HG02571 (cell line): Measurements from ENCODE around the gene KIZ.

Experiments
- ATAC-seq: cut with Tn5 transposase; IDR thresholded peaks from one replicate; pipeline ENCODE4 v1.9.1; 2021; ENCODE audit warnings: mild to moderate bottlenecking, moderate library complexity; ENCODE audit not compliant: unreplicated experiment

Gene KIZ

DNA sequence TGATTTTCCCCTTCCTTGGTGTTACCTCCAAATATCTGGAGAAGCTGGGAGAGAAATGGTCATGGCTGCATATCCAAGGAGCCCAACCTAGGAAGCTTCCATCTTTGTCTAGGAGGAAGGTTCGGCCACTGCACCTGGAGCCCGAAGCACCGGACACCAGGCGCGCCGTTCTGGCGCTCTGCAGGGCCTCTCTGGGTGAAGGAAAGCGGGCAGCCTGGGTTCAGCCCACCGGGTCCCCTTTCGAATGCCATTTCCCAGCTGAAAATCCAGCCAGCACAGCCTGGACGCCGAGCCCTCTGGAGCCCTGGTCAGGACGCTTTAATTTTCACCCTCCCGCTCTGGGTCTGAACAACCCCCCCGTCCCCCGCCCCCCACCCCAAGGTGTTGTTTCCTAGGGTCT lies 21.0 kb upstream of the KIZ start:
- ATAC-seq = no peak

DNA sequence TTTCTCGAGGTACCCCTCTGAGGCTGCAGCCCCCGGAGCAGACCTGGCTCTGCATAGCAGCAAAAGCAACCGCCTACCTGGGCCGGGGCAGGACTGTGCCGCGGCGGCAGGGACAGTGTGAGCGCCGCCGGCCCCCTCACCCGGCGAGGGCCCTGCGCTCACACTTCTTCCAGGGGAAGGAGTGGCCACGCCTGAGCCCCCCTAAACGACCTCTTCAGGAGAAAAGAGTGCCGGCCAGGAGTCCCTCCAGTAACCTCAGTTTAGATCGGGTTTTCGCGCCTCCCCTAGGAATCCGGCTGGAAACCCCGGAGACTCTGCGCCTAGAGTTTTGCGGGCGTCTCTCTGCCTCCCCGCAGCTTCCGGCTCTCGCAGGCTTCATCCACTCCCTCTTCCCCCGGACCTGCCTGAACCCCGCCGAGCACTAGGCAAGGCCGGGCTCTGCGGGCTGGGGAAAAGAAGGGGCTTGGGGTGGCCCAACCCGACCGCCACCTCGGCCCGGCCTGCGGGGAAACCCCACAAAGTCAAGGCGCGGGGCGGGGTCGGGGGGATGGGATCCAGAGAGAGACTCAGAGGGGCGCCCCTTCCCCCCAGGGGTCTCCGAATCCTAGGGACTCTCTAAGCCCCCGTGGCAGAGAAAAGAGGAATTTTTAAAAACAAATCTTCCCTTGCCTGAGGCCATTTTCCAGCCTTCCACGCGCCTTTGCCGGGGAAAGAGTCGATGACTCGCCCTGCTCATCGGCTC lies 20.3 kb upstream of the KIZ start:
- no peak for ATAC-seq

DNA sequence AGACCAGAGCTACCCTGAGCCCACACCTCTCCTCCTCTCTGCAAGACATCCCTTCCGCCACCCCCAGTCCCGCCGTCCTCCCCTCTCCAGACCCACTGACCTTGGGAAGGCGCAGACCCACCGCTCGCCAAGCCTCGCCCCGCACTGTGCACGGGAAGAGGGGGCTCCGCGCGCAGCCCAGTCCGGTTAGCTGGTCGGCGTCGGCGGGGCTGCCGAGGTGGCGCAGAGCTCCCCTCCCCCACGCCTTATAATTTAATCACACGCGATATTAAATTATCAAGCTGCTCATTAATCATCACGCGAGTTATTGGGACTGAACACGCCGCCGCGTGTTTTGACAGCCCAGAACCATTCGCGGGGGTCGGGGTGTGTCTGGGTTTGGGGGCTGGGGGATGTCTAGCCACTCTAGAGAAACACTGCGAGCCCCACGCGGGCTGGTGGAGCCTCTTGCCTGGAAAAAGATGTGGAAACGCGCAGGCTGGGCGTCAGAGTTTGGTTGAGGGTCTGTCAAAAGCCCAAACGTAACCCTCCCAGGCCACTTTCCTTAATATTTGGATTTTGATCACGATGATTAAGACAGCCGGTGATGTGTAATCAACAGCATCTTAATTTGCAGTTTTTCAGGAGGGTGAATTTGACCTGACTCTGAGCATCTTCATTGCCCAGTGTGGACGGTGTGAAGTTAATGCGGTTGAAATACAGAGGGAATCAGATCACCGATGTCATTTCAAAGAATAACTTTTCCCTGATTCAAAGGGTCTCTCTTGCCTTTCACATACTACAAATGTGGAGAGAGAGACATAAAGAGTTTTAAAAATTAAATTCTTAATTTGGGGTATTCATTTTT lies 19.5 kb upstream of the KIZ start, which contains the start of gene LINC00237:
TSS of gene LINC00237 (minus strand) at position 188 of the 847 bp plus-strand sequence.
- ATAC-seq = no peak

DNA sequence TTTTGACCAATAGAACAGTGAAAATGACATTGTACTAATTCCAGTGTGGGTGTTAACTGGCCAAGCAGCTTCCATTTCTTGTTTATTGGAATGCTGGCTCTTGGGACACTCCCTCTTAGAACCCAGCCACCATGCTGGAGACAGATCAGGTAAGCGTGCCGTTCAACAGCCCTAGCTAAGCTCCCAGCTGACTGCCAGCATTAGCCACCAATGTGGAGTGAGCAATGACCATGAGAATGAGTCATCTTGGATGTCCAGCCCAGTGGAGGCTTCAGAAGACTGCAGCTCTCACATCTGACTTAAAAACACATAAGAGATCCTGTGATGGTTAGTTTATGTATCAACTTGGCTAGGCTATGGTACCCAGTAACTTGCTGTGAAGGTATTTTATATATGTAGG lies 16.7 kb upstream of the KIZ start:
- ATAC-seq = no peak

DNA sequence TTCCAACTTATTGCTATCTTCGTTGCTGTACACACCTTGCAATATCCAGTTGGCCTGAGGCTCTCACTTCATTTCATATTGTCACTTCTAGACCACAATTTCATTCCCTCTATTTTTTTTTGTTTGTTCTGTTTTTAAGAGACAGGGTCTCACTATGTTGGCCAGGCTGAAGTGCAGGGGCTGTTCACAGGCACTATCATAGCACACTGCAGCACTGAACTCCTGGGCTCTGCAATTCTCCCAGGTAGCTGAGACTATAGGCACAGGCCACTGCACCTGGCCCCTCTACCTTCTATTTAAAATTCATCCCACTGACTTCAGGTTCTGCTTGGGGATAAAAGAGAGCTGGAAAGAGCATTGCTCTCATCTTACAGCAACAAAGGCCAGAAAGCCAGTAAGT lies 15.1 kb upstream of the KIZ start:
- ATAC-seq = no peak

DNA sequence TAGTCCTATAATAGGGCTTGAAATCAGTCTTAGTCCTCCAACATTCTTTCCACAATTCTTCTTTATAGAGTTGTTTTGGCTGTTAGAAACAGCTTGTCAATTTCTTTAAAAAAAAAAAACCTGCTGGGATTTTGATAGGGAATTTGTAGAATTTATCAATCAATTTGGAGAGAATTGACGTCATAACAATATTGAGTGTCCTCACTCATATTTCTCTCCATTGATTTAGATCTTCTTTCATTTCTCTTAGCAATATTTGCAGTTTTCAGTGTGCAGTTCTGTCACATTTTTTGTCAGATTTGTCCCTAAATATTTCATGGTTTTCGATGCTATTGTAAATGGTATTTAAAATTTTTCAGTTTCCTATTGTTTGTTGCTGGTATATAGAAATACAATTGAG lies 14.5 kb upstream of the KIZ start:
- no peak for ATAC-seq

DNA sequence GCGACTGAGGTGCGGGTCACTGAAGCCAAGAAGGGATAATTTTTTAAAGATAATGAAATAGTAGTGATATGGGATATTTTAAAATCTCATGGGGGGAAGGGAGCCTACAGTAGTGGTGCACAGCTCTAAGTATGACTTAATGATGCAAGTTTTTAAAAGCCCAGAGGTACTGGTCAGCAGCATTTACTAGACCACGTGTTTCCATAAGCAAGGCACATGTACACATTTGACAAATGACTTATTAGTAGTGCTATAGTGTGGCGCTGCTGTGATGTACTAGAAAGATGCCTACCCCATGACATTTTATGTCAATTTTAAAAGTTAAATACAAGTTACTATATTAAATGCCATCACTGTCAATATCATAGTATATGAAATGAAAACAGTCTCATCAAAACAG lies 12.2 kb upstream of the KIZ start:
- no peak for ATAC-seq

DNA sequence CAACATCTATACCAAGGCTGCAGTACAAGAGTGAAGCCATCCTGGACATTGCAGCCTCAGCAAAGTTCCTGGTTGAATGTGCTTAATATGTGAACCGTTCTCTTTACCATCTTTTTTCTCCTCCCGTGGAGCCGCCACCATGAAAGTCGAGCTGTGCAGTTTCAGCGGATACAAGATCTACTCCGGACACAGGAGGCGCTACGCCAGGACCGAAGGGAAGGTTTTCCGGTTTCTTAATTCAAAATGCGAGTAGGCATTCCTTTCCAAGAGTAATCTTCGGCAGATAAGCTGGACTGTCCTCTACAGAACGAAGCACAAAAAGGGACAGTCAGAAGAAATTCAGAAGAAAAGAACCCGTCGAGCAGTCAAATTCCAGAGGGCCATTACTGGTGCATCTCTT lies 11.3 kb upstream of the KIZ start:
- ATAC-seq = no peak

DNA sequence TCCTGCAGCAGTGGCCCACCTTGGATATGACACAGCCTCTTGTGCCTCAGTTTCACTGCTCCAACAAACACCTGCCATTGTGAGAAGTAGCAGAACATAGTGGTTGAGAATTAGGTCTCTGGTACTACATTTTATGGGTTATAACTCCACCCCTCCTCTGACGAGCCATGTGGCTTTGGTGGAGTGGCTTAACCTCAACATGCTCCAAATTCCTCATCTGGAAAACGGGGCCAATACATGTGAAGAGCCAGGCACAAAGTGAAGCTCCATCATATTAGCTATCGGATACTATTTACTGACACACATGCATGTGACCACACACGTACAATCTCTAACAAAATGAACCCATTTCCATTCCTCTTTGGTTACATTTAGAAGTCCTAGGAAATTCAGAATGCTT lies 8.4 kb upstream of the KIZ start:
- ATAC-seq = no peak

DNA sequence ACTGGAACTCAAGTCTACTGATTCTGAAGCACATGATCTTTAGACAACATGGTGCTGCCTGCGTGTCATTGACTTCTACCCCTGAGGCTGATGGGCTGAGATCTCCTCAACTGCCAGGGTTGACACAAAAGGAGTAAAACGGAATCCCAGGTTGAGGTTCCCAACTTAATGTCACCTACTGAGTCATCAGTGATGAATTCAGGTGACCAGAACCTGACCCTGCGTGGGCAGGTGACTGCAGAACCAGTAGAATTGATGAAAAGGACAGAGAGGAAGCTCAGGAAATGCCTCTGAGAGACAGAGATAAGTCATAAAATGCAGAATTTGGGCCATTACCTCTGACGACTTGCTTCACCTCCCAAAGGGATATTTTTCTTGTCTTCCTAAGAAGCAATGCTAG lies 7.7 kb upstream of the KIZ start:
- ATAC-seq = no peak

DNA sequence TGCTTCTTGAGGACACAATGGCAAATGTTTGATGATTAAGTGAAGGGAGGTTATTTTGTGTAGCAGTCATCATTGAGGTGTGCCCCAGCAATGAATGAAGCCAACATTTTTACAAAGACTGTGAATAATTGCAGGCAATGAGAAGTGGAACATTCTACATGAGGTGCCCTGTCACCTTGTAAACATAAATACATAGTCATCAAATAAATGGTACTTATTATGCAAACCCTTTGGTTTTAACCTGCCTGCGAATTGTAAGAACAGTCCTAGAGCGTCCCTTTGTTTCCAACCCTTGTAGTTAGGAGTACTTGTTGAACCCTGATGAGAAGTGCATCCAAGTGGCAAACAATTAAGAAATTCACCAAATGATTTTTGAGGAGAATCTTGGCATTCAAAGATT lies 7.1 kb upstream of the KIZ start:
- no peak for ATAC-seq

DNA sequence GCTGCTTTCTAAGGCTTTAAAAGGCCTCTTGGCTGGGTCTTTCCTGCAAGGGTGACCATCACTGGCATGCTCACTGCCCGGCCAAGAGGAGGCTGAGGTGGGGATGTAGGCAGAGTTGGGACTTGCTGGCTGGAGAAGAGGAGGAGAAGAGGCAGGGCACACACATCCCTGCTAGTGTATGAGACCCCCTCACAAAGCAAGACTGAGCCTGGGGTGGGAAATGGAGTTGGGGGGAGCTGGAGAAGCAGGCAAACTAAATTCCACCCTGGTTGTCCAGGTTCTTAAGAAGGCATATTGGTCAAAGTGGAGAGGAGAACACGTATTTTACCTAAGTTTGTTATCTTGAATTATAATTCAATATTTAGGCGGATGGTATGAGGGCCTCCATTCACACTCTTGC lies 1.7 kb upstream of the KIZ start:
- no peak for ATAC-seq

DNA sequence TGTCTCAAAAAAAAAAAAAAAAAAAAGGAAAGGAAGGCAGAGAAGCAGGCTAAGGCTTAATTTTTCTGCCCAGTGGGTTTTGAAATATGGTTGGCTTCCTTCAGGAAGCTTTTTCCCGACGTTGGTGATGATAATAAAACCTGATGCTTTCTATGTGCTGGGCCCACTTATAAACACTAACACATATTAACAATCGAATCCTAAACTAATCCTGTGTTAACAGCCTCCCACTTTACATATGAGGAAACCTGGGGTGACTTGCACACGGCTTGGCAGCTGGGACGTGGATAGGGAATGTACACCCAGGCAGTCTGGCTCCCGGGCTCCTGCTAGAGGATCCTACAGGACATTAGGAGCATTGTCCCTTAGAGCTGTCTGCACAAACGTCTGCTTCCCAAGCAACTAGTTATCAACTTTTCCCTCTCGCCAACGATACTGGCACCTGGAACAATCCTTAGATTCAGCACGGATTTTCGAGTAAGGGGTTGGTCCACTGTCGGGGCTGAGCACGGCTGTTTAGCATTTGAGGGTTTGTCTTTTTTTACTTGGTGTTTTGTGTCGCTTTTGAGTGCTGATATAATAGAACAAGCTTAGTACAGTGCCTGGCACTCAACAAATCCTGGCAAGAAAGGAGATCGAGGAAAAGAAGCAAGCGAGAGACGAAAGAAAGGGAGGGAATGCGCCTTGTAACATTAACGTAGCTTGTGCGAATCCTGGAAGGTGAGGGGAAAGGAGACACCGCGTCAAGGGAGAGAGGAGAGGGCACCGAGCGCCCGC lies 622 bp upstream of the KIZ start:
- ATAC-seq = peak; percentile 1

DNA sequence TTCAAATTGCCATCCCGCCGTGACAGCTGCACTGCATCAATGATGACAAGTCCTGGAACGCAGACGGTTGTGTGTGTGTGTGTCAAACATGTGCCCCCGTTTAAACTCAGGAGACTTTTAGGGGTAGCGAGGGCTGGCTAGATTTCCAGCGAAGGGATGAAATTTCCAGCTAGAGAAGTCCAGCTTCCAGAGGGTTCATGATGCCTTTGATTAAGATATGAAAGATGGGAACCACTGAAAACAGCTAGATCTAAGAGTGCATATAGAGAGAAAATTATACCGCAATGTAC lies 644 bp downstream of the KIZ start:
- ATAC-seq = no peak

DNA sequence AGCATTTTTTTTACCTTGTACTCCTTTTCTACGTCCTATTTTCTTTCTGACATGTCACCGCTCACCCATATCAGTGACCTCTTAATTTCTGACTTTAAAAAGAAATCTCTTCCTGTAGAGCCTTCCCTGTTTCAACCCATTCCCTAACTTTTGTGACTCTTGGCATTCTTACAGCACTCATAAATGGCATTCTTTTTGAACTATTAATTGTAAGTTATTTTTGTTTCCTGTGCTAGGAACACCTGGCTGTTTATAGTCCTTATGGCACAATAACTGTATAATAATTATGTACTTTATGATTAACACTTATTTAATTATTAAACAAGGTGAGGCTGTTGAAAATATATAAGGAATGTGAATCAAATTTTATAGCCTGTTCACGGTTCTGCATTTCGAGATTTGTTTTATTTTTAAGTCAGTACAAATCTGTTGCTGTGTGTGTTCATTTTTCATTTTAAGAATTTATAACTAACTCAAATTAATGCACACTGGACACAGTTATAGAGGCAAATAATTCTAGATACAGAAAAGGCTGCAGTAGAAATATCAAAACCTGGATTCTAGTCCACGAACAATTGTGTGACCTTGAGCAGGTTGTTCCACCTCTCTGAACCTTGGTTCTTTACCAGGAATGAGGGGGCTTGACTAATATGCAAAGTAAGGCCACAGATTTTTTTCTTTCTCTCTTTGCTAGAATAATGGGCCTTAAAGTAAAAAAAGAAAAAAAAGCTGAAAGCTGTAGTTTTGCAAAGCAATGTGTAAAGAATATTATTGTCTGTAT lies 1.5 kb downstream of the KIZ start:
- ATAC-seq = no peak

DNA sequence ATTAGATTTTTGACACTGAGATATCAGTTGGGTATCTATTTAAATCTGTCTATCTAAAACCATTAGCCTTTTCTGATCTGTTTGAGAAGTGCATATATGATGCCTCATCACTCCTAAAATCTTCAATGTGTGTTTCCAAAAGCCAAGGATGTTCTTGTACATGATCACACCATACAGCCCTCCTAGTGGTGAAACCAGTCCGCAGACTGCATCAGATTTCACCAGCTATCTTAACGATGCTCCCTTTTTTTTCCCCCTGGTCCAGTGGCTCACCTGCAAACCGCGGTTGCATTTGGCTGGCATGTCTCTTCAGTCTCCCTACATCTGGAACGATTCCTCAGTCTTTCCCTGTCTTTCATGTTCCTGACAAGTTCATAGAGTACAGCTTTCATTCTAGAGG lies 4.0 kb downstream of the KIZ start:
- ATAC-seq = no peak

DNA sequence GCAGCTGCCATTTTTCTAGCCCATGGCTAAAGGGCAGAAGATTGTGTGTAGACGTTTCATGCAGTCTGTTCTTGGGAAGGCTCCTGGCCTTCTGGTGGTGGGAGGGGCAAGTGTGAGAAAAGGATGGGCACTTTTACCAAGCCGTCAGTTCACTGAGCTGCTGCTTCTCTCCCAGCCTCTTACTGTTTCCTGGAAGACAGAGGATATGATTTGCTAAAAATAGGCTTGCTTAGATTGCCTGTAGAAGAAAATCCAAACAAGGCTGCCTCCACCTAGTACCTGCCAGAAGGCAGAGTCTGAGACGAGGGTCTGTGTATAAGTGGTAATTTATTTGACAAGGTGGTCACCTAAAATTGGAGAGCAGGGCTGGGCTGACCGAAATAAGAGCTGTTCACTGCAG lies 7.5 kb downstream of the KIZ start:
- no peak for ATAC-seq

DNA sequence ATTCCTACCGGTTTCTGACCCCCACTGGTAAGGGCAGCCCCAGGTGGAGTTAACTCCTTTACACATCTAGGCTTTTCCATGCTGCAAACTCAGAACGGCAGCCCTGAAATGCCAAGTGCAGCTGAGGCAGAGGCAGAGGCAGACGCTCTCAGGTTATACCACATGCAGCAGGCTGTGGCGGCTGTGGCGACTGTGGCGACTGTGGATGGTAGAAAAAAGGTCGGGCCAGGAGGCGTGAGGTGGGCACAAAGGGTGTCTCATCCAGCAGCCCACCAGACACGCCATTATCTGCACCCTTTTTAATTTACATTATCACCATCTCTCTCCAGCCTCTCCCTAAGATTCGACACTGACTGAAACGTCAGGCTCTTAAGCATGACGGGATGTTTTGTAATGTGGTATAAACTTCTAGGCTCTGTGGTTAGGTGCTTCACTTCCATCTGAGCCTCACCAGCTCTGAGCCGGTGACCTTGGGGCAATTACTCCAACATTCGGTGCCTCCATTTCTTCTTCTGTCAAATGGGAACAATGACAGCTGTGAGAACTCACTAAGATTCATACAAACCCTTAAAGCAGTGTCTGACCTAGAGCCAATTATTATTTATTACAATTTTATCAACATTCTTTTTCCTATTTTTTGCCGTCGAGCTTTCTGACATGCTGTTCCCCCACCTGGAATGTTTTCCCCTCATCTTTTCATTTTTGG lies 8.2 kb downstream of the KIZ start:
- no peak for ATAC-seq

DNA sequence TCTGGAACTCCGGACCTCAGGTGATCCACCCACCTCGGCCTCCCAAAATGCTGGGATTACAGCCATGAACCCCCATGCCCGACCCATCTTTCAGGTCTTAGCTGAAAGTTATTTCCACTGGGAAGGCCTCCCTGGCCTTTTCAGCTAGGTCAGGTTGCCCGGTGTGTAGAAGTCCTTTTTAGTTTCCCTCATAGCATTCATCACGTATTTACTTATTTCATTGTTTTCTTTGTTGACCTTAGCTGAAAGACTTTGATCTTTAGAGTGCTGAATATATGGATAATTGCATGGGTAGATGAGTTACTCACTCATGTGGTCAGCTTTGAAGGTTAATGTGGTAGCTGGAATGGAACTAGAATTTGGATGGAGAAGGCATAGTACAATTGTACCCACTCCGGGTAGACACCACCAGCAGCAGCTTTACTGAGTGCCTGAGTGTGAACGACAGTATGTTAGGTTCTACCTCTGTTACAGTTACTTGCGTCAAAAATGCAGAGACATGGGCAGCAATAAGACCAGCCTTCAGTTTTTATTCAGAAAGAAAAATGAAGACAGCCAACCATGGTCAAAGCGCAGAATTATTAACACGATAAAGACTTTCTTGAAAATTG lies 9.1 kb downstream of the KIZ start:
- no peak for ATAC-seq
